D721Med (cell line): ENCODE results near the gene CDKAL1.

Source experiments
- DNase-seq: peaks from one replicate; pipeline ENCODE4 v3.0.0; 2011; ENCODE audit warnings: low spot score; ENCODE audit not compliant: insufficient read length
- FAIRE-seq: peaks from 2 replicates; lab custom pipeline; 2011; peaks lifted over from hg19 to GRCh38; lab: Jason Lieb, UNC
- CTCF ChIP-seq: IDR thresholded peaks from 2 replicates; pipeline ENCODE4 v1.5.1; 2012; ENCODE audit warnings: mild to moderate bottlenecking, control low read depth; ENCODE audit not compliant: insufficient read depth; ENCODE audit errors: missing control alignments

CDKAL1 gene

GRCh38 chr6:21265034-21265729 is 730.9 kb downstream of the CDKAL1 start:
- DNase-seq (no peak), FAIRE-seq (no peak)
- TF ChIP-seq CTCF, result no peak

GRCh38 chr6:21265730-21266044 is 731.4 kb downstream of the CDKAL1 start:
- TF ChIP-seq CTCF, result no peak
- FAIRE-seq (no peak), DNase-seq (no peak)

GRCh38 chr6:21270636-21271201 is 736.5 kb downstream of the CDKAL1 start:
- DNase-seq, result no peak
- no peak for FAIRE-seq
- no peak for TF ChIP-seq CTCF

GRCh38 chr6:21271428-21272155 is 737.3 kb downstream of the CDKAL1 start:
- TF ChIP-seq CTCF, result no peak
- no peak for FAIRE-seq
- DNase-seq, result no peak

GRCh38 chr6:21273451-21273850 is 739.2 kb downstream of the CDKAL1 start:
- FAIRE-seq (no peak), DNase-seq (no peak)
- no peak for TF ChIP-seq CTCF

GRCh38 chr6:21274851-21275250 is 740.6 kb downstream of the CDKAL1 start:
- no peak for FAIRE-seq
- TF ChIP-seq CTCF, result no peak
- no peak for DNase-seq
